GM18867 (cell line): ENCODE data around the gene ITGA2.
"Not testable (repeated sequence)": the region's sequence is repeated elsewhere in the genome, so short reads cannot be mapped to it uniquely, and the experiment has no call there.

ENCODE experiments used
- ATAC-seq: cut with Tn5 transposase; IDR thresholded peaks from one replicate; pipeline ENCODE4 v1.9.1; 2021; ENCODE audit warnings: mild to moderate bottlenecking, moderate library complexity; ENCODE audit not compliant: unreplicated experiment

Gene ITGA2

DNA sequence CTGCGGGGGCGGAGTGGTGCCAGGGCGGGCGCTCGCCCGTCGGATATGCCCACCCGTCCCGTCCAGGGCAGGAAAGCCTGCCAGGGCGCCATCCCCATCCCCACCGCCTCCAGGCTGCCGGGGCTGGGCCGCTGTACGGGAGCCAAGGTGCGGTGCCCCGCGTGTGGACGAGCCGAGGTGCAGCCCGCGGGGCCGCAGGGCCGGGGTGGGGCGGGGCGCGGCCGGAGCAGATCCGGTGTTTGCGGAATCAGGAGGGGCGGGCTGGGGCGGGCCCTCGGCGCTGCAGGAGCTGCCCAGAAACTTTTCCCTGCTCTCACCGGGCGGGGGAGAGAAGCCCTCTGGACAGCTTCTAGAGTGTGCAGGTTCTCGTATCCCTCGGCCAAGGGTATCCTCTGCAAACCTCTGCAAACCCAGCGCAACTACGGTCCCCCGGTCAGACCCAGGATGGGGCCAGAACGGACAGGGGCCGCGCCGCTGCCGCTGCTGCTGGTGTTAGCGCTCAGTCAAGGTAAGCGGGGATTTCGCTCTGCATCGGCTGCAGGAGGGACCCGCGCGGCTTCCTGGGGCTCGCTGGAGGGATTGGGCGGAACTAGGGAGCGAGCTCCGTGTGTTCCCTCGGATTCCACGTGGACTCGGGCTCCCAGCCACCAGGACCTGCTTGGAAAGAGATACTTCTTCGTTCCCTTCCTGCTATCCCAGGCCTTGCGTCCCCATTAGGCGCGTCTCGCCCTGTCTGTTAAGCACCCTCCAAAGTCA, at the start of gene ITGA2:
ITGA2 (plus strand) TSS at position 328 of the 756 bp plus-strand sequence; CDS start at position 445, 117 bp downstream.
- ATAC-seq: no peak

DNA sequence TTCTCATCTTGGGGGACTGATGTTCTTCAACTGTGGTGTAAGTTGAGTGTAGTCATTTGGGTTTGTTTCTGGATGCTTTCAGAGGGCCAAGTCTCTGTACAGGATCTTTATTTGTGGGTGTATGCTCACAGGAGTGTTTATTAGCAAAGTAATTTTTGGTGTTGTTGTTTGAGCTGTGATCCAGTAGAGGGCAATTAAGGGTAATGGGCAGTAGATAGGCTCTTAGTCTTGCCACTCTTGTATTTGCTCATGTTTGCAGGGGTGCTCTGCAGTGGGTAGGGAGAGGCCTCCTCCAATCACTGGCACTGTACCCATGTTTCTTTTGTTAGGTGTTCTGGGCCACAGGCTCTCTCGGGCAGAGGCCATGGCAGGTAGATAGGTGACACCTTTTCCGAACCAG, 45.9 kb upstream of the ITGA2 start:
- ATAC-seq: peak; percentile 69

DNA sequence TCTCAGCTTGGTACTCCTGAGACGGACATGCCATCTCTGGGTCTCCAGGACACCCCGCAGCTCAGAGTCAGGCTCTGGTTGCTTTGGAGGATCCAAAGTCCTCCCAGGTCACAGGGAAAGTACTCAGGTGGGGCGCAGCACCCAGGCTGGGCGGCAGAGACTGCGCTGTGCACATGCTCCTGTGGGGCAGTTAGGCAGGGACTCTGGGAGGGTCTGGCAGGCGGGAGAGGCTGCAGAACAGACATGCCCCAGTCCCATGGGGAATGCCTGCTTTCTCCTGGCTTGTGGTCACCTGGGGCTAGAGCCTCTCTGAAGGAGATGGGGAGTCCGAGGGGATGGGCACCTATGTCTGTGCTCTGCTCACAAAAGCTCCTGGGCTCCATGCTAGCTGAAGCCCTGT, 45.3 kb upstream of the ITGA2 start:
- ATAC-seq: no peak

DNA sequence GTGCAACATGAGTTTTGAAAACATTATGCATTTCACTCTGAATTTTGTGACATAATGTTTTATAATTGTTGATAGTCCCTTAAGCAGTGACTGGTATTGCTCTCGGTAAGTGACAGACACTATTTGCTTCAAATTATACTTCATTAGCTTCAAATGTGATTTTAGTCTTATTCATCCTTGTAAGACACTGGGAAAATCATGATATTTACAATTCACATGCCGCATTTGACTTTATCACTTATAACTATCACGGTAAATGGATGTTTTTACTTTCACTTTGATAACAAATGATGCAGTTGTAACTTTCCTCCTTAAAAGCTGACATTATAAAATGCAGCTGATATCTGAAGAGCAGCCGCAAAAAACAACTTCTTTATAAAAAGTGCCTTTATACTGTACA, 44.1 kb upstream of the ITGA2 start:
- ATAC-seq: no peak

DNA sequence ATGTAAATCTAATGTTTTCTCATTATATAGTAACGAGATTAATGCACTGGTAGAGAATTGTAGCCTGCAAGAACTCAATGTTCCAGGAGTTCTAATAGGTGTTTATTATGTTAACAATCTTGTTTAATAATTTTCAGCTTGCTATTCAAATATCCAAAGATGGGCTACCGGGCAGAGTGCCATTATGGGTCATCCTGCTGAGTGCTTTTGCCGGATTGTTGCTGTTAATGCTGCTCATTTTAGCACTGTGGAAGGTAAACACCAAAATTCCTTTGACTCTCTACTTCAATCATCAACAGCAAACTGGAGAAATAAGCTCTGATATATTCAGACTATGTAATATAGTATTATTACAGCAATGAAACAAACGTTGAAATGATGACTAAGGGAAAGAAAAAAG, 41.9 kb upstream of the ITGA2 start:
- ATAC-seq: no peak

DNA sequence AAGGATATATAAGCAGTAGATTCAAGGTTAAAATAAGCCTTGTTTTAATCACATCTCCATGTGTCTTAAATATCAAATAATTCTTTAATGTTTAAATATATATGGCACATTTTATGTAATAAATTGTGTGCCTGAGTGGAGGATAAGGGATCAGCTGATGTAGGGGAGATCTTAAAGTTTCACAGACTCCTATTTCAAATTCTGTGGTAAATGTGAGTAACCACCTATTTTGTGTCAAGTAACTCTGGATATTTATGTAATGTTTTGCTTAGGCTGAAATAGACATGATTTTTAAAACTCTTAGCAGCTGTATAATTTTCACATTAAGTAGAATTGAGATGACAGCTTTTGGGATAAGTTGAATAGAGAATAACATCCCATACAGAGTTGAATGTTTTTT, 41.3 kb upstream of the ITGA2 start:
- no peak for ATAC-seq

DNA sequence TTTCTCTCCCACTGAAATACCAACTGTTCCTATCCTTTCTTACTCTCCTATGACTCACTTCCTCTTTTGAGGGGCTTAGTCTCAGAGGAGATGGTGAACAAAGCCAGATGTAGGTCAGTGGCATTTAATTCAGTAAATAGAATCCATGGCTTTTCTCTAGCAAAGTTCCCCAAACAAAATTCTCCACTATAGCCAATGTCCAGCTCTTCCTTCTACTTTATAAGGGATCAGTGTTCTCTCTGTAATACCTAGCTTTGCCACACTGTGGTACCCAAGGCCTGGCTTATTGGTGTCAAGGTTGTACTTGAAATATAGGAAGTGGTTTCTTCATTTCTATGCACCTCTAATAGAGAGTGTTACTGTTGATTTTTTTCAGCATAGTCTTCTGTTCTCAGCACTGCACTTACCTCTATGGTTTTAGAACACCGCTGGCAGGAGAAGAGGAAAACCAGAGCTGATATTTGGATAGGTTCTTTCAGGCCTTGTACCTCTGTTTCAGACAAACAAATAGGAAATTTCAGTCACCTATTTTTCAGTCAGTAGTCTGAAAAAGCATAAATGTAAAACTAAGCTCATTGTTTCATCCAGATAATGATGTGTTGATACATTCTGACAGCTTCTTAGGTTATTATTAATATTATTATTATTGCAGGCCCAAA, 40.6 kb upstream of the ITGA2 start:
- peak; percentile 99 for ATAC-seq

DNA sequence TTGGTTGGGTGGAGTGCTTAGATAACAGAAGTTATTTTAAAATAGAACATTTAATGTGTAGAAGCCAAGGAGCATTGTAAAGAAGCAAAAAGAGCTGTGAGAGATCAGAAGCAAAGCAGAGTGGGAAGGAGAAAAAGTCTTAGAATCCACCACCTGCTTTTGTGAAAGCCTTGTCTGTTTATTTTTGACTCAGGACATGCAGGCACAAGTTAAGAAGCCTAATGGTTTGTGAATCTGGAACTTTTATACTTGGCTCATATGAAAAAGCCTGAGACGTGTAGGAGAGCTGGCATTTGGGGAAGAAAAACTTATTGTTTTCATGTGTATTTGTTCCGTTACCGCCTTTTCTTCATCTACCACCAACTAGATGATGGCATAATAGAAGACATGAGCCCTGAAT, 38.5 kb upstream of the ITGA2 start:
- ATAC-seq: no peak

DNA sequence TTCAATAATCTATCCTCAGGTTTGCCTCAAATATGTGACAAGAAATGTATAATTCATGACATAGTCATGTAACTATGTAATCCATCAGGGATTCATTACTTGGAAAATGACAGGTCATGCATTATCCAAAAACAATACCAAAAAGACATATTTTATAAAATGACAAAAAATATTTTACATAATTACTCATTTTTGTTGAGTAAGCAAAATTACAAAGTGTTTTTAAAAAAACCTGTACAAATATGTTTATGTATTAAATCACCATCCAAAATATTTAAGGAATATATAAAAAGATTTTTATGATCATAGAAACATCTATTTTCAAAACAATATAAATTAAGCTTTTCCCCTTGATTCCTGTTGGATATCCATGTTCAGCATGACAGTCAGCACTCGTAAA, 36.7 kb upstream of the ITGA2 start:
- ATAC-seq: no peak

DNA sequence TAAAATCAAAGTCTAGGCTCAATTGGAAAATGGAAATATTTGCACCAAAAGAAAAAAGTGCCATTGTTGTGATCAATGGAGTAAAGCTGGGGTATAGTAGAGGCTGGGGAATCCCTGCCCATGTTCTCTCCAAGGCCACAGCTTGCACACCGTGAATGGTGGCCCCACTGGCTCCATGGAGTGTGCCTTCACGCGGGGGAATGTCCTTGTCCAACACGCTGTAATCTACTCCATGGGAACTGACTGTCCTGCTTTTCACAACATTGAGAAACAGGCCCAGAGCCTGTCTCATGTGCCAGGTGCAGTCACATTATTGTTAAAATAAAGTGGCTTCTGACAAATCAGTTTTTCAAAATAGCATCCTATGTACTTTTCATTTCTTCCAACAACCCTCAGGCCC, 33.1 kb upstream of the ITGA2 start:
- ATAC-seq: no peak

DNA sequence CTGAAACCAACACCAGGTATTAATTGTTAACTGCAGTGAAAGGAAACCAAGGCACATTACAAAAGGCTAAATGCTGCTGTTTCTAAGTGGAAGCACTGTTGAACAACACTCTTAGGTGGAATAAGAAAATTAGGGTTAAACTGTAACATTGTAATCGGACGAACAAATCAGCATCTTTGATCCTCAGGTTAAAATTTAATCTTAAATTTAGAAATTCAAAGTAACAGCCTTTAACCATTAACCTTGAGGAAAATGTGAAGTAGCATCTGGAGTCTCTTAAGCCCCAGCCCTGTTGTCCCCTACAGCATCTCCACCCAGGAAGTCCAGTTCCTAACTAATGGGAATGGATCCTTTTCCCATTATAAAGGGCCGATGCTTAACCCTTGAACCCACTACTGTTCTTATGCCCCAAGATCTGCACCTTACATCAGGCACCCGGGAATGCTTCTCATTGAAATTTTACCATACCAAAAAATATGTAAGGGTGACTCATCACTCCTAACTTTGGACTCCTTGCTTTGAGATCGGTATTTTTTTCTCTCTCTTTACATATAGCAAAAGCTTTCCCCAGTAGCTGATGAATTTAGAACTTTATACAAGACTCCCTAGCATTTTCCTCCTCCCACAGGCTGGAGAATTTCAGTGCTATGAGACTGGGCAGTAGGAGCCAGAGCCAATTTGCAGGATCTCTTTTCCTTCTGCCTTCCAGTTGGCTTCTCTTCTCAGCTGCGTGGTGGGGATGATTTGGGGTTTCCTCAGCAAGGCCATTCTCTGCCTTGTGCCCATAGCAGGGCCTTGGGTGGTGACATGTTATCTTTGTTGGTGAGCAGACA, 32.0 kb upstream of the ITGA2 start:
- ATAC-seq: no peak

DNA sequence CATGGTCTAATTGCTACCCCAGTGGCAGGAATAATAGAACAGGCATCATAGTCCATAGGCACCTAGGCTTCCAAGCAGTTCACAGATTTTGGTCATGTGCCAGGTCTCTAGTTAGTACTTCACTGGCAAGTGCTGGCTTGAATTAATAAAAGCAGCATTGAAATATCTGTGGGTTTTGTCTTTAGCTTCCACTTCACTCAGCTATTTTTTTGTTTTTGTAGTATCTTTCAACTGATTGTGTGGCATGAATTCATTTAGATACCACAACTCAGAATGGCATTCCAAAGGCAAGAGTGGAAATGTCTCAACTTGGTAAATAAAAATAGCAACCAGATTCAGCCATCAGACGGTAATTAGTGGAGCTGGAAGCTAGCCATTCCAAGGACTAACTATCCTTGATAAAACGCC, 27.9 kb upstream of the ITGA2 start:
- no peak for ATAC-seq

DNA sequence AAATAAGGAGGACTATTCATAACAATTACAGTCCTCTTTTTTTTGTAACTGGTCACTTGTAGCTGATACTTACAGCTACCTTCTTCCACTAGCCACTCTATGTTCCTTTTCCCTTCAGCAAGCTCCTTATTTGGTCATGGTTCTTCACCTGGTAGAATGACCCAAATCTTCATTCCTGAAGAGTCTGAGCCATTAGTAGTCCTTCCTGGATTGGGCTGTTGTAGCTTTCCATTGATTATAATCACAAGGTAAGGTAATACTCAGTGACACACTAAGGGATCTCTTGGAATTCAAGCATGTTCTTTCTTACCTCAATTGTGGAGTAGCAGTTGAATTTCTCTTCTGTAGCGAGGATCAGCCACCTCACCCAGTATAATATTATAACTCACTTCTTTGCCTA, 25.5 kb upstream of the ITGA2 start:
- ATAC-seq: no peak

DNA sequence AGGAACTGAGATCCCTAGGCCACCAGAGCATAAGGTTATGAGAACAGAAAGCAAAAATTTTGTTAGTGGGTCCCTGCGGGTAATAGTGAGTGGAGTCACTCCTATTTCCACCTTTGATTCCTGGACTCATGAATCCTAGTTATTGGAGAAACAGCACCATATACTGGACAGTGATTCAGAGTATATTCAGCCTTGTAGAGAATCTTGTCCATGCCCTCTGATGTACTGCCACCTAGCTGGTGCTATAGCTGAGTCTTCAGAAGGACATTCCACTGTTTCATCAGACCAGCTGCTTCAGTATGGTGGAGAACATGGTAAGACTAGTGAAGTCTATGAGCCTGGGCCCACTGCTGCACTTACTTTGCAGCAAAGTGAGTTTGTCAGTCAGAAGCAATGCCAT, 25.0 kb upstream of the ITGA2 start:
- no peak for ATAC-seq

DNA sequence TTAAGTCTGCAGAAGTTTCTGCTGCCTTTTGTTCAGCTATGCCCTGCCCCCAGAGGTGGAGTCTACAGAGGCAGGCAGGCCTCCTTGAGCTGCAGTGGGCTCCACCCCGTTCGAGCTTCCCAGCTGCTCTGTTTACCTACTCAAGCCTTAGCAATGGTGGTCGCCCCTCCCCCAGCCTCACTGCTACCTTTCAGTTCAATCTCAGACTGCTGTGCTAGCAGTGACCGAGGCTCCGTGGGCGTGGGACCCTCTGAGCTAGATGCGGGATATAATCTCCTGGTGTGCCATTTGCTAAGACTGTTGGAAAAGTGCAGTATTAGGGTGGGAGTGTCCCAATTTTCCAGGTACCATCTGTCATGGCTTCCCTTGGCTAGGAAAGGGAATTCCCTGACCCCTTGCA, 13.0 kb upstream of the ITGA2 start:
- not testable (repeated sequence) for ATAC-seq

DNA sequence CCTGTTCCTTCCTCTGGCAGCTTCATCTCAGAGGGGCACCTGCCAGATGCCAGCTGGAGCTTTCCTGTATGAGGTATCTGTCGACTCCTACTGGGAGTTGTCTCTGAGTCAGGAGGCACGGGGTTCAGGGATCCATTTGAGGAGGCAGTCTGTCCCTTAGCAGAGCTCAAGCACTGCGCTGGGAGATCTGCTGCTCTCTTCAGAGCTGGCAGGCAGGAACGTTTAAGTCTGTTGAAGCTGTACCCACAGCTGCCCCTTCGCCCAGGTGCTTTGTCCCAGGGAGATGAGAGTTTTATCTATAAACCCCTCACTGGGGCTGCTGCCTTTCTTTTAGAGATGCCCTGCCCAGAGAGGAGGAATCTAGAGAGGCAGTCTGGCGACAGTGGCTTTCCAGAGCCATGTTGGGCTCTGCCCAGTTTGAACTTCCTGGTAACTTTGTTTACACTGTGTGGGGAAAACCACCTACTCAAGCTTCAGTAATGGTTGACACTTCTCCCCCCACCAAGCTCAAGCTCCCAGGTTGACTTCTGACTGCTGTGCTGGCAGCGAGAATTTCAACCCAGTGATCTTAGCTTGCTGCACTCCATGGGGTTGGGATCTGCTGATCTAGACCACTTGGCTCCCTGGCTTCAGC, 11.8 kb upstream of the ITGA2 start:
- ATAC-seq: no peak

DNA sequence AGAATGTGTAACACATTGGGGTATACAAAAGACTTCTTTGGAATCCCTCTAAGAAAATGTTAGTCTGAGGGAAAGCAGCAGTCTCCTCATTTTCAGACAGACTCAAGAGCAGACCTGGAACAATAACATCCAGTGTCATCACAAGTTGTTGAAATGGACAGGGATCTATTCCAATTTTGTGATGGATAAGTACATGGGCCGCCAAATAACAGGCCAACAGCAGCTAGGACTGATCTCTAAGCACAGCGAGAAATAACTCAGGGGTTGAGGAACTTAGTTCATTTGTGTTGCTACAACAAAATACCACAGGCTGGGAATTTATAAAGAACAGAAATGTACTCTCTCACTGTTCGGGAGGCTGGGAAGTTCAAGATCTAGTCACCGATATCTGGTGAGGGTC, 7.6 kb upstream of the ITGA2 start:
- ATAC-seq: no peak

DNA sequence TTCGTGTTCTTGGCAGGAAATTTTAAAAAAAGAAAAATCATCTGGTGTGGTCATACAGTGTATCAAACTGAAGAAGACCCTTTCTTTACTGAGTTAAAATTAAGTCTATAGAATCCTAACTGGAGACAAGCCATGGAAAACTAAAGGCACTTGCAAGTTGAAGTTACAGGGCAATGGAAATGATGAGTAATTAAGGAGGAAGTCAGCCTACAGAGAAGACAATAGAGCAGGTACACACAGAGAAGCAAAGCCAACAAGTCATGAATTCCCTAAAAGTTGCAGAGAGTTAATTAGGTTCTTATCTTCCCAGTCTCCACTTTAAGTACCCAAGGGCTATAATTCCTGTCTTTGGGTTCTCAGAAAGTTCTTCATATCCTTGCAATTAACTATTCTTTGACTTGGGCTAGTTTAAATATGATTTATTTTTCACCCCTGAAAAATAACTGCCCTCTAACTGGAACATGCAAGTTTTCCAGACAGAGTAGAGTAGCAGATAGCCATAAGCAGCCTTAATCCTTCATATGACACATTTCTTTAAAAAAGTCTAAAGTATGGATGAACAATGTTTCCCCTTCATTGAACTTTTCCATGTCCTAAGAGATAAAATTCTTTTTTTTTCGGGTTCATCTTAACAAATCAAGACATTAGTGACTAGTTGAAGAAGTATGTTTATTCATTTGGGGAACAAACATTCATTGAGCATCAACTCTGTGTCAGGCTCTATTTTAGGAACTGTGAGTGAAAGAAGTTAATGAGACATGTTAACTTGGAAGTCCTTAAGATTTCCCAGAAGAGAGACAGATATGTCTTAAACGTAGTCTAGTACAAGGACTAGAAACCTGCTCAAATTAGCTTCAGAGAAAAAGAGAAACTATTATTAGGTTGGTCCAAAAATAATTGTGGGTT, 5.2 kb upstream of the ITGA2 start:
- ATAC-seq: no peak

DNA sequence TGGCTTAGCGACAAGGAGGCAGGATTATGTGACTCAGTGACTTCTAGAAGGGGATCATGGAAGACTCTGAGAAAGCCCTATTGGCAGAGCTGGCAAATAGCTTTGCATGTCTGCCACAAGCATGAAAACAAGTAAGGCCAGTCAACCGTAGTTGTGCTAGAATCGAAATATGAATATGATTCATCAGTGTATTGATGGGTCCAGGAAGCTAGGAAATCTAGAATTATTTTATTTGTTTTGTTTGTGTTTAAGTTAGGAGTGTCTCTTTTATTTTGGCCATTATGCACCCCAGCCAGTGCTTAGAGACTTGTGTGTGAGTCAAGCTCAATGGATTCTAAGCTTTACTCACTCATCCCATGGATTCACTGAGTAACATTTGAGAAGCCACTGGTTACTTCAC, 3.8 kb upstream of the ITGA2 start:
- ATAC-seq: peak; percentile 69

DNA sequence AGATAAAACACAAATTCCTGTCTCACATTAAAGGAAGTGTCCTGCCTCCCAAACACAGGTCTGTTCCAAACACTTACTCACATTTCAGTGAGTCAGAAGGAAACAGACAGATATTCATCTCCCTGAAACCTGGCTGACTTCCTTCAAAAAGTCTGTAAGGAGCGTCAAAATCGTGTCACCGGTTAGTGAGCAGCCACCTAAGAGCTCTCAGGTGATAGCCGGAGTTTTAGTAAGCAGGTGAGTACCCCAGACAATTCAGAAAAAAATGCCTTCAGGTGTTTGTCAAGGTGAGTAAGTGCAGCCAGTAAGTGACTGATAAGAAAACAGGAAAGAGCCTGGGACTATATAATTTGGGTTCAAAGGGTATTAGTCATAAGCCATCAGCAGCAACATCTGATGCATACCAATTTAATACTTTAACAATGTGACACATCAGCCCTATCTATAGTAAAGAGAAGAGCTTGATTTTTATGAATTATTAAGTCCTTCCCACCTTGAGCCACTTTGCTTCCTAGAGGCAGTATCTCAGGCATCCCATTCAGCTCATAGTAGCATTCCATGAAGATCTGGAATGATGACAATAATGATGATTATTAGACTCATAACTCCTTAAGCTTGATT, 1.3 kb upstream of the ITGA2 start:
- ATAC-seq: no peak
